NCI-H2171 treated with DMSO at 0.1 percent for 48 hours (cell line): Measurements from ENCODE around the gene AADAC.
"Not testable (repeated sequence)": the region's sequence is repeated elsewhere in the genome, so short reads cannot be mapped to it uniquely, and the experiment has no call there.

ENCODE experiments used
- DNase-seq: peaks from one replicate; lab custom pipeline; 2025; lab: John Stamatoyannopoulos, UW

The AADAC gene

GRCh38 chr3:151813799-151814198, at the start of gene AADAC:
Gene AADAC, plus strand, starts transcription at chr3:151814116. Its CDS starts 47 bp downstream, at chr3:151814163.
- no peak for DNase-seq

GRCh38 chr3:151764699-151765098, 49.2 kb upstream of the AADAC start:
- not testable (repeated sequence) for DNase-seq

- DNase-seq, result no peak
Observed at GRCh38 chr3:151765685-151766084, 48.2 kb upstream of the AADAC start.

- DNase-seq, result no peak
Observed at GRCh38 chr3:151766454-151766853, 47.5 kb upstream of the AADAC start.

GRCh38 chr3:151768393-151768930, 45.5 kb upstream of the AADAC start:
- no peak for DNase-seq

- DNase-seq, result no peak
Observed at GRCh38 chr3:151769175-151769574, 44.7 kb upstream of the AADAC start.

GRCh38 chr3:151770956-151771355, 43.0 kb upstream of the AADAC start:
- no peak for DNase-seq

- DNase-seq, result no peak
Observed at GRCh38 chr3:151772825-151773480, 41.0 kb upstream of the AADAC start.

GRCh38 chr3:151774235-151774634, 39.7 kb upstream of the AADAC start:
- no peak for DNase-seq

GRCh38 chr3:151774910-151775309, 39.0 kb upstream of the AADAC start:
- DNase-seq, result no peak

- no peak for DNase-seq
Observed at GRCh38 chr3:151775314-151776258, 38.3 kb upstream of the AADAC start.

- DNase-seq, result no peak
Observed at GRCh38 chr3:151776259-151776740, 37.6 kb upstream of the AADAC start.

GRCh38 chr3:151777880-151778279, 36.0 kb upstream of the AADAC start:
- no peak for DNase-seq

- DNase-seq, result no peak
Observed at GRCh38 chr3:151787626-151788025, 26.3 kb upstream of the AADAC start.

- no peak for DNase-seq
Observed at GRCh38 chr3:151788401-151788800, 25.5 kb upstream of the AADAC start.

GRCh38 chr3:151789853-151790463, 24.0 kb upstream of the AADAC start:
- DNase-seq, result no peak

GRCh38 chr3:151790763-151791162, 23.2 kb upstream of the AADAC start:
- not testable (repeated sequence) for DNase-seq

- DNase-seq, result no peak
Observed at GRCh38 chr3:151792411-151792810, 21.5 kb upstream of the AADAC start.

GRCh38 chr3:151793636-151794035, 20.3 kb upstream of the AADAC start:
- no peak for DNase-seq

- no peak for DNase-seq
Observed at GRCh38 chr3:151794080-151794479, 19.8 kb upstream of the AADAC start.

- no peak for DNase-seq
Observed at GRCh38 chr3:151795276-151795675, 18.6 kb upstream of the AADAC start.

- DNase-seq, result no peak
Observed at GRCh38 chr3:151796105-151796680, 17.7 kb upstream of the AADAC start.
